H1 (cell line): ENCODE results near the gene CCDC8. TPM values are rescaled to one million over a fixed set of nuclear protein-coding genes. Genes with fewer than 3 reads are reported as not detected.

ENCODE experiments used
- BRCA1 ChIP-seq: IDR thresholded peaks from 2 replicates; pipeline ENCODE4 v1.6.1; 2012; ENCODE audit warnings: low read depth, low read length, improper control_type of control experiment
- NRF1 ChIP-seq: IDR thresholded peaks from 2 replicates; pipeline ENCODE4 v1.6.1; 2011; ENCODE audit warnings: mild to moderate bottlenecking, low read depth, low read length, improper control_type of control experiment
- SUZ12 ChIP-seq: fragments of 200-600 bp; sonication (generic); IDR thresholded peaks from 2 replicates; pipeline ENCODE4 v1.6.1; 2012; ENCODE audit warnings: mild to moderate bottlenecking, inconsistent platforms, low read length, moderate library complexity, mixed read lengths
- polyA plus RNA-seq, 7 experiments: library from polyadenylated mRNA; depleted of rRNA in 3 of 7; stranded (reverse) in 5 of 7; unstranded in 2 of 7; fragments of >200 nt in 5 of 7; fragments of 200-250 nt in 2 of 7; gene quantifications; 1 replicate in 5 of 7; 2 replicates in 1 of 7; 4 replicates in 1 of 7; pipeline versions ENCODE4 v1.2.1 to v1.2.3, GENCODE V29; 2011 to 2013; ENCODE audit warnings: missing spikeins in 2 of 7, mixed read lengths in 2 of 7
- total RNA-seq: library from RNA; stranded (reverse); fragmentation: NEBNext Ultra II Directional; extraction: Animal tissue kit (Norgen Biotek cat#: 25700); gene quantifications from 2 replicates; pipeline ENCODE4 v1.2.1, GENCODE V29; 2021

Gene CCDC8
- total and polyA plus RNA-seq, 2 of the 8 experiments (the other 6 are each of a cell fraction or from before 2014, with no cell fraction given), result 4.9 to 13.6 TPM

GRCh38 chr19:46392837-46393236 is 20.5 kb downstream of the CCDC8 start (continued):
- TF ChIP-seq SUZ12 (no peak), BRCA1 (no peak), NRF1 (no peak)
